HUES6 (cell line): ENCODE data around the gene FOXL1.

Experiments used
- H3K27ac ChIP-seq: 2 replicates; pipeline ENCODE4 v1.7.0; 2013; ENCODE audit warnings: low read depth, mild to moderate bottlenecking, low read length, inconsistent platforms
- H3K27me3 ChIP-seq: 2 replicates; pipeline ENCODE4 v1.6.1; 2013; ENCODE audit warnings: low read length; ENCODE audit not compliant: control insufficient read depth, insufficient read depth
- H3K36me3 ChIP-seq: 2 replicates; pipeline ENCODE4 v1.6.1; 2013; ENCODE audit warnings: low read length; ENCODE audit not compliant: control insufficient read depth, insufficient read depth
- H3K4me1 ChIP-seq: 2 replicates; pipeline ENCODE4 v1.6.1; 2013; ENCODE audit warnings: low read length; ENCODE audit not compliant: control insufficient read depth, insufficient read depth
- H3K4me3 ChIP-seq: 2 replicates; pipeline ENCODE4 v1.5.1; 2013; ENCODE audit warnings: low read depth, low read length
- H3K9ac ChIP-seq: one replicate; pipeline ENCODE4 v1.6.1; 2013; ENCODE audit warnings: mild to moderate bottlenecking, low read length
- H3K9me3 ChIP-seq: 2 replicates; pipeline ENCODE4 v1.6.1; 2013; ENCODE audit warnings: low read depth, low read length; ENCODE audit not compliant: control insufficient read depth, insufficient read depth

The FOXL1 gene

DNA sequence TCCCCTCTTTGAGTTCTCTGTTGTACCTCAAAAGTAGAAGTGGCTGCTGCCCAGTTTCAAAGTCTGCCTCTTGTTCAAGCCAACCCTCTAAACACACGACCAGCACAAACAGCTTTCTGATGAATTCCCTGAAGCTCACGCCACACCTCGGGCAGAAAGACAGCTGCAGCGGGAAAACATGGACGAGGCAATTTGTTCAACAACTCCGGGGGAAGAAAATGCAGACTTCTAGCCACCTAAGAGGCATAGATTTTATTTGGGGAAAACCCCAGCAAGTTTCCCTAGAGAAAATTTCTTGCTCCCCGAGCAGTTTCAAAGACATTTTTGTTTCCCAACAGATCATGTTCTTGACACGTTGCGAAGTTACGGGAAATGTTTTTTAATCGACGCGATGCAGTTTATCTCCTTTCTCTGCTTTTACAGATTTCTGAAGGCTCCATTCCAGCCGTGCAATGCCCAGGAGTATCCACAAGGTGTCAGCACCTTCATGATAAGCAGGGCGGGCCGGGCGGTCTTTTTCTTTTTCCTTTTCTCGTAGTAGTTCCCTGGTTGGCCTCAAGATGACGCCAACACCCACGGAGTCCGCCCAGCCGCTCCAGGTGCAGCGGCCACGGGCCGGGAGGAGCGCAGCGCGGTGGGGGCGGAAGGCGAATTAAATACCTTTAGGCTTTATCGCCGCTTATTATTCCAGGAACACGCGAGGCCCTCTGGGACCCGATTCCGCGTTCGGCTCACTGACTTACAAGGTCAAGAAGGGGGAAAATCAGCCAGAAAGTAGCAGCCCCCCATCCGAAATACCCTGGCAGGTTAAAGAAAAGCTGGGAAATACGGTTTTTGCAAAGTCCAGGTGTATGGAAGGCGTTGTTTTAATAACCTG lies 14.6 kb upstream of the FOXL1 start:
- Histone ChIP-seq H3K9me3 (no peaks in the 10 kb centered on the region), H3K4me1 (peaks cover 24% of the 10 kb centered on the region), H3K36me3 (no peaks in the 10 kb centered on the region), H3K27me3 (peaks cover 64% of the 10 kb centered on the region), H3K27ac (no peak overlapping the region), H3K4me3 (peak overlapping the region; percentile 55), H3K9ac (no peak overlapping the region)

DNA sequence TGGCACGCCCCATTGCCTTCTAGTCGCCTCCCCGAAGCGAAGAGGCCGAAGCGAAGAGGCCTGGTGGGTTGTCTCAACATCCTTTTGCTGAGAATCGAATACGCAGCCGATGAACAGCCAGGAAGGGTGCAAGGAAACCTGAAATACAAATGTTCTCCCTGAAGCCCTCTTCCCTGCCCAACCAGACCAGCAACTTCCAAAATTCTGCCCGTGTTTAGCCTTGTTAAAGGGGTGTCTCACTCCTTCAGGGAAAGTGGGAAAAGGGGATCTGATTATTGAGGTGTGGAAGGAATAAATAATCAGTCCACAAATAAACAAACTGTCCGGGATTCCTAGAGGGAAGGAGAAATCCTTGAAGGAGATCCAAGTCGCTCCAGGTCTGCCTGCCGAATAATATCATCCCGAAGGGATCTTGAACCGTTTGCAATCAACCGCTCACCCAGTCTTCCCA lies 13.1 kb upstream of the FOXL1 start:
- Histone ChIP-seq H3K27ac (no peak overlapping the region), H3K4me3 (peak overlapping the region; percentile 57), H3K9me3 (no peaks in the 10 kb centered on the region), H3K4me1 (peaks cover 27% of the 10 kb centered on the region), H3K27me3 (peaks cover 79% of the 10 kb centered on the region), H3K36me3 (no peaks in the 10 kb centered on the region), H3K9ac (no peak overlapping the region)

DNA sequence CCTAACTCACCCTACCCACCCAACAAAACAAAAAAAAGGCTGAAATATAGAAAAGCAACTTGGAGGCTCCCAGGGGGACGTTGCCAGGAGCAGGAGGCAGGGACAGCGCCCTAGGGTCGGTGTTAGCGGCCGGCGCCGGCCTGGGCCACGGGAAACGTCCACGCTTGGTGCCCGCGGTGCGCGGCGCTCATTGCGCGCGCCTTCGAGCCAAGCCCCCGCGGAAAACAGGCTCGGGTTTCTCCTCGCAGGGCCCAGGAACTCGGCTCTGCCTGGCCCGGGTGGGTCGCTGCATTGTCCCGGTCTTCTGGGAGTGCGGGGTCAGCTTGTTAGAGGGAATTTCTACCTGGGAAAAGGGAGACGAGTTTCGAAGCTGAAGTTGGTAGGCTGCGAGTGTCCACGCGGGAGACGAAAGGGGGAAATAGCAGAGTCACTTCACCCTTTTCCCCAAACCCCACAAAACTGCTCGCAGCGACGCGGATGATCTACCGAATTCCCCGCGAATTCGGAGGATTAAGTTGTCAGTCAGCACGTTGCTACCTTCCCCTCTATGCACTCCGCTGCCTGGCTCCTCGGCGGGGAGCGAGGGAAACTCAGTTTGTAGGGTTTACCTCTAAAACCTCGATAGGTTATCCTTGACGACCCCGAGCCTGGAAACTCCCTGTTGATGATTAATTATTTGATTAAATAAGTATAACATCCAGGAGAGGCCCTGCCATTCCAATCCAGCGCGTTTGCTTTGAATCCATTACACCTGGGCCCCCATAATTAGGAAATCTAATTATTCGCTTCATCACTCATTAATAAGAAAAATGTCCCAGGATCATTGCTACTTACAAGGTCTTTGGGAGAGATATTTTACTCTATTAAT lies 12.5 kb upstream of the FOXL1 start:
- Histone ChIP-seq H3K27me3 (peaks cover 85% of the 10 kb centered on the region), H3K9me3 (no peaks in the 10 kb centered on the region), H3K36me3 (no peaks in the 10 kb centered on the region), H3K4me3 (peak overlapping the region; percentile 57), H3K27ac (no peak overlapping the region), H3K9ac (no peak overlapping the region), H3K4me1 (peaks cover 33% of the 10 kb centered on the region)

DNA sequence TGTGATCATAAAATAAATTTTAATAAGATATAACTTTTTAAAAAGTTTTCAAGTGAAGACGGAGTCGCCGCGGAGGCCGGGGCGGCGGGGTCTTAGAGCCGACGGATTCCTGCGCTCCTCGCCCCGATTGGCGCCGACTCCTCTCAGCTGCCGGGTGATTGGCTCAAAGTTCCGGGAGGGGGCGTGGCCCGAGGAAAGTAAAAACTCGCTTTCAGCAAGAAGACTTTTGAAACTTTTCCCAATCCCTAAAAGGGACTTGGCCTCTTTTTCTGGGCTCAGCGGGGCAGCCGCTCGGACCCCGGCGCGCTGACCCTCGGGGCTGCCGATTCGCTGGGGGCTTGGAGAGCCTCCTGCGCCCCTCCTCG lies 11.8 kb upstream of the FOXL1 start, which contains the start of gene FOXC2:
Gene FOXC2 (plus strand): TSS at position 229 of the 365 bp plus-strand sequence. CDS start 507 bp downstream, outside the sequence.
- no peak within 1 kb of the TSS for H3K27ac ChIP-seq
- H3K36me3 ChIP-seq, result no peaks in the 10 kb centered on the region
- H3K9ac ChIP-seq, result no peak within 1 kb of the TSS
- peaks cover 40% of the 10 kb centered on the region for H3K4me1 ChIP-seq
- H3K27me3 ChIP-seq, result peaks cover 86% of the 10 kb centered on the region
- H3K9me3 ChIP-seq, result no peaks in the 10 kb centered on the region
- H3K4me3 ChIP-seq, result peak within 1 kb of the TSS; percentile 66

DNA sequence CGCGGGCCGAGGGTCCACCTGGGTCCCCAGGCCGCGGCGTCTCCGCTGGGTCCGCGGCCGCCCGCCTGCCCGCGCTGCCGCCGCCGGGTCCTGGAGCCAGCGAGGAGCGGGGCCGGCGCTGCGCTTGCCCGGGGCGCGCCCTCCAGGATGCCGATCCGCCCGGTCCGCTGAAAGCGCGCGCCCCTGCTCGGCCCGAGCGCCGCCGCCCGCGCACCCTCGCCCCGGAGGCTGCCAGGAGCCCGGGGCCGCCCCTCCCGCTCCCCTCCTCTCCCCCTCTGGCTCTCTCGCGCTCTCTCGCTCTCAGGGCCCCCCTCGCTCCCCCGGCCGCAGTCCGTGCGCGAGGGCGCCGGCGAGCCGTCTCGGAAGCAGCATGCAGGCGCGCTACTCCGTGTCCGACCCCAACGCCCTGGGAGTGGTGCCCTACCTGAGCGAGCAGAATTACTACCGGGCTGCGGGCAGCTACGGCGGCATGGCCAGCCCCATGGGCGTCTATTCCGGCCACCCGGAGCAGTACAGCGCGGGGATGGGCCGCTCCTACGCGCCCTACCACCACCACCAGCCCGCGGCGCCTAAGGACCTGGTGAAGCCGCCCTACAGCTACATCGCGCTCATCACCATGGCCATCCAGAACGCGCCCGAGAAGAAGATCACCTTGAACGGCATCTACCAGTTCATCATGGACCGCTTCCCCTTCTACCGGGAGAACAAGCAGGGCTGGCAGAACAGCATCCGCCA lies 11.2 kb upstream of the FOXL1 start:
- H3K27ac ChIP-seq, result no peak overlapping the region
- H3K9ac ChIP-seq, result no peak overlapping the region
- peaks cover 40% of the 10 kb centered on the region for H3K4me1 ChIP-seq
- no peaks in the 10 kb centered on the region for H3K9me3 ChIP-seq
- H3K36me3 ChIP-seq, result no peaks in the 10 kb centered on the region
- peak overlapping the region; percentile 66 for H3K4me3 ChIP-seq
- H3K27me3 ChIP-seq, result peaks cover 91% of the 10 kb centered on the region

DNA sequence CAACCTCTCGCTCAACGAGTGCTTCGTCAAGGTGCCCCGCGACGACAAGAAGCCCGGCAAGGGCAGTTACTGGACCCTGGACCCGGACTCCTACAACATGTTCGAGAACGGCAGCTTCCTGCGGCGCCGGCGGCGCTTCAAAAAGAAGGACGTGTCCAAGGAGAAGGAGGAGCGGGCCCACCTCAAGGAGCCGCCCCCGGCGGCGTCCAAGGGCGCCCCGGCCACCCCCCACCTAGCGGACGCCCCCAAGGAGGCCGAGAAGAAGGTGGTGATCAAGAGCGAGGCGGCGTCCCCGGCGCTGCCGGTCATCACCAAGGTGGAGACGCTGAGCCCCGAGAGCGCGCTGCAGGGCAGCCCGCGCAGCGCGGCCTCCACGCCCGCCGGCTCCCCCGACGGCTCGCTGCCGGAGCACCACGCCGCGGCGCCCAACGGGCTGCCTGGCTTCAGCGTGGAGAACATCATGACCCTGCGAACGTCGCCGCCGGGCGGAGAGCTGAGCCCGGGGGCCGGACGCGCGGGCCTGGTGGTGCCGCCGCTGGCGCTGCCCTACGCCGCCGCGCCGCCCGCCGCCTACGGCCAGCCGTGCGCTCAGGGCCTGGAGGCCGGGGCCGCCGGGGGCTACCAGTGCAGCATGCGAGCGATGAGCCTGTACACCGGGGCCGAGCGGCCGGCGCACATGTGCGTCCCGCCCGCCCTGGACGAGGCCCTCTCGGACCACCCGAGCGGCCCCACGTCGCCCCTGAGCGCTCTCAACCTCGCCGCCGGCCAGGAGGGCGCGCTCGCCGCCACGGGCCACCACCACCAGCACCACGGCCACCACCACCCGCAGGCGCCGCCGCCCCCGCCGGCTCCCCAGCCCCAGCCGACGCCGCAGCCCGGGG lies 10.4 kb upstream of the FOXL1 start:
- Histone ChIP-seq H3K4me1 (peaks cover 43% of the 10 kb centered on the region), H3K27ac (no peak overlapping the region), H3K4me3 (peak overlapping the region; percentile 66), H3K36me3 (no peaks in the 10 kb centered on the region), H3K9me3 (no peaks in the 10 kb centered on the region), H3K9ac (no peak overlapping the region), H3K27me3 (peaks cover 97% of the 10 kb centered on the region)

DNA sequence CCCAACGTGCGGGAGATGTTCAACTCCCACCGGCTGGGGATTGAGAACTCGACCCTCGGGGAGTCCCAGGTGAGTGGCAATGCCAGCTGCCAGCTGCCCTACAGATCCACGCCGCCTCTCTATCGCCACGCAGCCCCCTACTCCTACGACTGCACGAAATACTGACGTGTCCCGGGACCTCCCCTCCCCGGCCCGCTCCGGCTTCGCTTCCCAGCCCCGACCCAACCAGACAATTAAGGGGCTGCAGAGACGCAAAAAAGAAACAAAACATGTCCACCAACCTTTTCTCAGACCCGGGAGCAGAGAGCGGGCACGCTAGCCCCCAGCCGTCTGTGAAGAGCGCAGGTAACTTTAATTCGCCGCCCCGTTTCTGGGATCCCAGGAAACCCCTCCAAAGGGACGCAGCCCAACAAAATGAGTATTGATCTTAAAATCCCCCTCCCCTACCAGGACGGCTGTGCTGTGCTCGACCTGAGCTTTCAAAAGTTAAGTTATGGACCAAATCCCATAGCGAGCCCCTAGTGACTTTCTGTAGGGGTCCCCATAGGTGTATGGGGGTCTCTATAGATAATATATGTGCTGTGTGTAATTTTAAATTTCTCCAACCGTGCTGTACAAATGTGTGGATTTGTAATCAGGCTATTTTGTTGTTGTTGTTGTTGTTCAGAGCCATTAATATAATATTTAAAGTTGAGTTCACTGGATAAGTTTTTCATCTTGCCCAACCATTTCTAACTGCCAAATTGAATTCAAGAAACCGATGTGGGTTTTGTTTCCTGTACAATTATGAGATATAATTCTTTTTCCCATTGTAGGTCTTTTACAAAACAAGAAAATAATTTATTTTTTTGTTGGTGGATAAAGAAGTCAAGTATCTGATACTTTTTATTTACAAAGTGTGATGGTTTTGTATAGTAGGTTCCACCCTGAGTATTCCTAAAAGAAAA lies 9.4 kb upstream of the FOXL1 start:
- Histone ChIP-seq H3K27ac (no peak overlapping the region), H3K4me3 (peak overlapping the region; percentile 54), H3K9me3 (no peaks in the 10 kb centered on the region), H3K36me3 (no peaks in the 10 kb centered on the region), H3K4me1 (peaks cover 46% of the 10 kb centered on the region), H3K27me3 (peaks cover 98% of the 10 kb centered on the region), H3K9ac (no peak overlapping the region)

DNA sequence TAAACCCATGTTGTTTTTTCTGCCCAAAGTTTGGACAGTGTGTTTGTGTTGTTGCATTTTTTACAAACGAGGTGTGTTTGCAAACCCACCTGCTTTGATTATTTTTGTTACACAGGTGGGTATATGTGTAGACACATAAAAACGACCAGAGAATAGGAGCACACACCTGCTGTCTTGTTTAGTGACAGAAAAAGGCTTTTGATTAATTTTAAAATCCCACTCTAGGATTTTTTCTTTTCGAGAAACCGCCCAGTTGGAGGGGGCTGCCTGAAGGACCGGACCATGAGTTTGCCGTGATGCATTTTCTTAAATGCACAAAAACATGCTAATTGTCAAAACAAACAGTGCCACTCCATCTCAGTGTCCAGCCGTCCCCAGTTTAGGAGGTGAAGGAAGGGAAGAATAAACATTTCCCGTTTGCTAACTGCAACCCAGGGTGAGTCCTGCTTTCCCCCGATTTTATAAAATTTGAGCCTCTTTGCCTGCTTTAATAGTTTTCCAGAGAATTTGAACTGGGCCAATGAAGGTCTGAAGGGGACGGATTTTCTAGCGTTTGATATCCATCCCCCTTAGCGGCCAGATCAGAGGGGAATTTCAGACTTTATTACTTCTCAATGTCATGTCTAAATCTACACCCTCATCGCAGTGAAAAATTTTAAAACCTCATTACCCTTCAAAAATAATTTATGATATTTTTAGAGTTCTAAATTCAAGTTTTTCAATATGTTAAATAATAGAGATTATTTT lies 8.5 kb upstream of the FOXL1 start:
- Histone ChIP-seq H3K9me3 (no peaks in the 10 kb centered on the region), H3K27ac (no peak overlapping the region), H3K27me3 (peaks cover 98% of the 10 kb centered on the region), H3K4me1 (peaks cover 40% of the 10 kb centered on the region), H3K9ac (no peak overlapping the region), H3K4me3 (peak overlapping the region; percentile 23; the same call in 1 of the 2 replicates), H3K36me3 (no peaks in the 10 kb centered on the region)
